ENCODE measurements around the gene INF2. TPM values are rescaled to one million over a fixed set of nuclear protein-coding genes. Genes with fewer than 3 reads are reported as not detected.
A peak's percentile ranks its signal among the peaks of the same experiment; 100 is the strongest.
"Not testable (repeated sequence)": the region's sequence is repeated elsewhere in the genome, so short reads cannot be mapped to it uniquely, and the experiment has no call there.

The INF2 gene
- total RNA-seq, 3 donors from 2014 or later: 31.0 to 70.9 (median 51.5) TPM

- DNase-seq (ENCODE audit: low spot score in 2 of 2): no peak
- intact Hi-C loops (cut with DNase I; ENCODE audit: low total_unique reads): no loop called here
- Histone ChIP-seq H3K4me3 (no peak overlapping the region), H3K9me3 (no peaks in the 10 kb centered on the region), H3K27me3 (no peaks in the 10 kb centered on the region), H3K4me1 (peaks cover 0 to 7% of the 10 kb centered on the region in 2 donors), H3K27ac (peak overlapping the region; percentile 60 to 87), H3K36me3 (no peaks in the 10 kb centered on the region)
- TF ChIP-seq CTCF (IDR thresholded peaks at IDR 0.05) (no peak), POLR2A (IDR thresholded peaks at IDR 0.05) (no peak), POLR2AphosphoS5 (IDR thresholded peaks at IDR 0.05) (no peak)
These were observed 24.2 kb upstream of the INF2 start for GRCh38 chr14:104665114-104665656.

GRCh38 chr14:104665657-104666522, 23.5 kb upstream of the INF2 start:
- intact Hi-C loops (cut with DNase I; ENCODE audit: low total_unique reads): no loop called here
- Histone ChIP-seq H3K27me3 (no peaks in the 10 kb centered on the region), H3K36me3 (no peaks in the 10 kb centered on the region), H3K9me3 (no peaks in the 10 kb centered on the region), H3K27ac (peak overlapping the region; percentile 60 to 87), H3K4me1 (peaks cover 0 to 7% of the 10 kb centered on the region in 2 donors), H3K4me3 (peak overlapping the region in 1 of 3 donors; percentile 25)
- peak in 2 of 3 donors; percentile 15 to 56 for TF ChIP-seq CTCF (IDR thresholded peaks at IDR 0.05)
- no peak for TF ChIP-seq POLR2A (IDR thresholded peaks at IDR 0.05)
- no peak for TF ChIP-seq POLR2AphosphoS5 (IDR thresholded peaks at IDR 0.05)
- peak in 1 of 2 donors; percentile 49 for DNase-seq (ENCODE audit: low spot score in 2 of 2)

GRCh38 chr14:104666523-104666895, 22.9 kb upstream of the INF2 start:
- DNase-seq (ENCODE audit: low spot score in 2 of 2); H3K9me3 ChIP-seq; H3K27me3 ChIP-seq; H3K4me1 ChIP-seq; H3K36me3 ChIP-seq; intact Hi-C loops (cut with DNase I; ENCODE audit: low total_unique reads); H3K4me3 ChIP-seq: not testable (repeated sequence)
- peak overlapping the region; percentile 60 to 87 for H3K27ac ChIP-seq

GRCh38 chr14:104666981-104667380, 22.4 kb upstream of the INF2 start:
- no peak for DNase-seq (ENCODE audit: low spot score in 2 of 2)
- H3K9me3 ChIP-seq: no peaks in the 10 kb centered on the region
- TF ChIP-seq POLR2AphosphoS5 (IDR thresholded peaks at IDR 0.05) (no peak), POLR2A (IDR thresholded peaks at IDR 0.05) (no peak), CTCF (IDR thresholded peaks at IDR 0.05) (no peak)
- intact Hi-C loops (cut with DNase I; ENCODE audit: low total_unique reads): no loop called here
- H3K36me3 ChIP-seq: no peaks in the 10 kb centered on the region
- no peak overlapping the region for H3K27ac ChIP-seq
- peaks cover 0 to 7% of the 10 kb centered on the region in 2 donors for H3K4me1 ChIP-seq
- no peaks in the 10 kb centered on the region for H3K27me3 ChIP-seq
- H3K4me3 ChIP-seq: no peak overlapping the region

- H3K4me1 ChIP-seq: peaks cover 0 to 7% of the 10 kb centered on the region in 2 donors
- TF ChIP-seq POLR2AphosphoS5 (IDR thresholded peaks at IDR 0.05) (no peak), POLR2A (IDR thresholded peaks at IDR 0.05) (no peak), CTCF (IDR thresholded peaks at IDR 0.05) (no peak)
- intact Hi-C loops (cut with DNase I; ENCODE audit: low total_unique reads): no loop called here
- H3K9me3 ChIP-seq: no peaks in the 10 kb centered on the region
- H3K4me3 ChIP-seq: no peak overlapping the region
- no peaks in the 10 kb centered on the region for H3K27me3 ChIP-seq
- H3K36me3 ChIP-seq: no peaks in the 10 kb centered on the region
- DNase-seq (ENCODE audit: low spot score in 2 of 2): no peak
- H3K27ac ChIP-seq: no peak overlapping the region
These were observed 19.7 kb upstream of the INF2 start for GRCh38 chr14:104669697-104670096.

GRCh38 chr14:104671330-104671977, 18.0 kb upstream of the INF2 start:
- intact Hi-C loops (cut with DNase I; ENCODE audit: low total_unique reads); DNase-seq (ENCODE audit: low spot score in 2 of 2): not testable (repeated sequence)

GRCh38 chr14:104672119-104672518, 17.3 kb upstream of the INF2 start:
- not testable (repeated sequence) for H3K27ac ChIP-seq; H3K4me1 ChIP-seq; DNase-seq (ENCODE audit: low spot score in 2 of 2); H3K36me3 ChIP-seq; H3K4me3 ChIP-seq; H3K9me3 ChIP-seq; H3K27me3 ChIP-seq
- intact Hi-C loops (cut with DNase I; ENCODE audit: low total_unique reads): loop anchor here (1.0 kb wide), 1 partner anchor 22 kb away; no protein-coding TSS in a partner anchor

More at GRCh38 chr14:104671330-104671977, 18.0 kb upstream of the INF2 start:
- H3K4me1 ChIP-seq, H3K36me3 ChIP-seq, H3K27ac ChIP-seq, H3K9me3 ChIP-seq, H3K4me3 ChIP-seq, H3K27me3 ChIP-seq: not testable (repeated sequence)
